HUES64 (cell line): ENCODE data around the gene CPT1A.
A peak's percentile ranks its signal among the peaks of the same experiment; 100 is the strongest.

Experiments
- H3K27ac ChIP-seq: 2 replicates; pipeline ENCODE4 v1.7.0; 2013; ENCODE audit warnings: low read depth, low read length, inconsistent platforms
- H3K27me3 ChIP-seq: 2 replicates; pipeline ENCODE4 v1.6.1; 2013; ENCODE audit warnings: mild to moderate bottlenecking, low read length; ENCODE audit not compliant: insufficient read depth
- H3K36me3 ChIP-seq: 2 replicates; pipeline ENCODE4 v1.6.1; 2013; ENCODE audit warnings: mild to moderate bottlenecking, low read length; ENCODE audit not compliant: insufficient read depth
- H3K4me1 ChIP-seq: 2 replicates; pipeline ENCODE4 v1.6.1; 2013; ENCODE audit warnings: mild to moderate bottlenecking, low read length, moderate library complexity; ENCODE audit not compliant: insufficient read depth
- H3K4me3 ChIP-seq: 2 replicates; pipeline ENCODE4 v1.5.1; 2013; ENCODE audit warnings: mild to moderate bottlenecking, low read length, moderate library complexity
- H3K9ac ChIP-seq: 2 replicates; pipeline ENCODE4 v1.6.1; 2013; ENCODE audit warnings: mild to moderate bottlenecking, low read depth, low read length
- H3K9me3 ChIP-seq: 2 replicates; pipeline ENCODE4 v1.6.1; 2013; ENCODE audit warnings: low read depth, low read length; ENCODE audit not compliant: insufficient read depth
- WGBS: fragments of 150-250, 120-280 bp; methylation state at CpG from one replicate; pipeline ENCODE4 v1.1.7; 2013; ENCODE audit warnings: missing lambda C conversion rate; 5-methylcytosine and 5-hydroxymethylcytosine counted together

CPT1A gene

DNA sequence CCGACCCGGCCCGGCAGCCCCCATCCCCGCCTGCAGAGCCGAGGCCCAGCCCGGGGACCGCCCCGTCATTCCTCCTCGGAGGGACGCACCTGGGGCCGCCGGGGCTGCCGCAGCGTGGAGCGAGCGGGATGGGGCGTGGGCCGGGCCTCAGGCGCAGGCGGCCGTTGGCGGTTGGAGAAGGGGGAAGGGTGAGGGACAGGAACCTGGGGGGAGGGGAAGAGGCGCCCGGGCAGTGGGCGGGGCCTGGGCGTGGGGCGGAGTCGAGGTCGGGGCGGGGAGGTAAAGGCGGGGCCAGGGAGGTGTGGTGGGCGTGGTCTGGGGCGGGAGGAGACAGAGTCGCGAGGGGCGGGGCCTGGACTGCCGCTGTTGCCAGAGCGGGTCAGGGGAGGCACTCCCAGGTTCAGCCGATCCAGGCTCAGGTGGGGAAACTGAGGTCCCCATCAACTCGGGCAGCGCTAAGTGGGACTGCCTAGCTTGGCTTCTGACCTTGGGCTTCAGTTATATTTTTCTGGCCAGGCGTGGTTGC, 90.3 kb downstream of the CPT1A start, which contains the start of gene TESMIN:
Gene TESMIN (minus strand): TSS at position 190 of the 526 bp plus-strand sequence. CDS start 860 bp downstream, outside the sequence.
- H3K27me3 ChIP-seq = no peaks in the 10 kb centered on the region
- H3K4me1 ChIP-seq = peaks cover 28% of the 10 kb centered on the region
- H3K4me3 ChIP-seq = peak within 1 kb of the TSS; percentile 60
- 3% methylated on average over 42 of the region's 42 CpGs for WGBS
- peak within 1 kb of the TSS; percentile 90 for H3K9ac ChIP-seq
- H3K27ac ChIP-seq = peak within 1 kb of the TSS; percentile 79
- H3K9me3 ChIP-seq = no peaks in the 10 kb centered on the region
- H3K36me3 ChIP-seq = peaks cover 9% of the 10 kb centered on the region

GRCh38 chr11:68751004-68751325, 90.8 kb downstream of the CPT1A start:
- WGBS = 4% methylated on average over 19 of the region's 22 CpGs
- peak overlapping the region; percentile 79; the same call in 1 of the 2 replicates for H3K27ac ChIP-seq
- H3K4me1 ChIP-seq = peaks cover 28% of the 10 kb centered on the region

GRCh38 chr11:68750195-68751003, 91.3 kb downstream of the CPT1A start:
- H3K36me3 ChIP-seq = peaks cover 19% of the 10 kb centered on the region
- peaks cover 28% of the 10 kb centered on the region for H3K4me1 ChIP-seq
- H3K9ac ChIP-seq = peak overlapping the region; percentile 90
- no peaks in the 10 kb centered on the region for H3K9me3 ChIP-seq
- peak overlapping the region; percentile 60 for H3K4me3 ChIP-seq
- H3K27me3 ChIP-seq = no peaks in the 10 kb centered on the region
- peak overlapping the region; percentile 46 for H3K27ac ChIP-seq
- 15% methylated on average over 75 of the region's 76 CpGs for WGBS

More at GRCh38 chr11:68751004-68751325, 90.8 kb downstream of the CPT1A start:
- Histone ChIP-seq H3K9ac (peak overlapping the region; percentile 73), H3K36me3 (peaks cover 13% of the 10 kb centered on the region), H3K4me3 (peak overlapping the region; percentile 51), H3K27me3 (no peaks in the 10 kb centered on the region), H3K9me3 (no peaks in the 10 kb centered on the region)

DNA sequence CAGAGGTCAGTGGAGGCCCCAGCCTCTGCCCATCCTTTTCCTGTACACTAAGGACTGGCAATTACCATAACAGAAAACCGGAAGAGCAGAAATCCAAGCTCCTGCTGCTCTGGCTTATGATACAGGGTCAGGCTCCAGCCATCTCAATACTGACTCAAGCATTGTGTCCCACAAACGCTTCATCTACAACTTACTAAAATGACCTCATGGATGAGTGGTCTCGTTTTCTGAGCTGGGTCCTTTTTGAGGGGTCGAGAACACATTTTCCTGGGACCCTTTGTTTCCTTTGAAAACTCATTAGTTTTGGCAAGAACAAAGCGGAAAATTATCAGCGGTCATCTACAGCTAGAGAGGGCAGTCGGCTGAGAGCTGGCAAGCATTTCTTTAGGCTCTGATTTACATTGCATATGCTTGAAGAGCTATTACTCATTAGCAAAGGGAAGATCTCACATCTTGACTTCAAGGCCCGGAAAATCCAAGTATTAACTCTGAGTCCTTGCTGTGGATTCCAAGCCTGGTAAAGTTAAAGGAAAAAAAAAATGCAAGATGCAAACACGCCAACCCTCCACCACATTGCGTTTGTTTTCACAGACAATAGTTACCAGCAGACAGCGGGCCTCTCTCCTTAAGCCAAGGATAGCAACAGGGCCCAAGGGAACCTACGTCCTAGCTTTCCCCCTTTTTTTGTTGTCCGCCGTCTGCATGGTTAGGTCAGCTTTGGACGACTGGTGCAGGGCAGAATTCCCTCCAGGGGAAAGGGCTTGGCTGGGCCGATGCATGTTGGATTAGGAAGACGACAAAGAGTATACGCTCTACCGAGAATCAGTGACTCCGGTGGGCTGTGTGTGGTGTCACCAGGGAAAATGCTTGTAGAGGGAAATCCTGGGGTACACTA, 92.2 kb downstream of the CPT1A start:
- H3K9ac ChIP-seq = peak overlapping the region; percentile 90
- 28% methylated on average over 20 of the region's 20 CpGs for WGBS
- H3K9me3 ChIP-seq = no peaks in the 10 kb centered on the region
- H3K4me1 ChIP-seq = peaks cover 28% of the 10 kb centered on the region
- H3K27me3 ChIP-seq = no peaks in the 10 kb centered on the region
- peaks cover 28% of the 10 kb centered on the region for H3K36me3 ChIP-seq
- H3K27ac ChIP-seq = peak overlapping the region; percentile 46
- peak overlapping the region; percentile 60 for H3K4me3 ChIP-seq

- Histone ChIP-seq H3K4me3 (no peak overlapping the region), H3K27ac (no peak overlapping the region), H3K27me3 (no peaks in the 10 kb centered on the region), H3K9me3 (no peaks in the 10 kb centered on the region), H3K36me3 (peaks cover 42% of the 10 kb centered on the region), H3K4me1 (peaks cover 28% of the 10 kb centered on the region), H3K9ac (no peak overlapping the region)
- 64% methylated on average over 2 of the region's 2 CpGs for WGBS
Observed at GRCh38 chr11:68748061-68748460, 93.7 kb downstream of the CPT1A start.

DNA sequence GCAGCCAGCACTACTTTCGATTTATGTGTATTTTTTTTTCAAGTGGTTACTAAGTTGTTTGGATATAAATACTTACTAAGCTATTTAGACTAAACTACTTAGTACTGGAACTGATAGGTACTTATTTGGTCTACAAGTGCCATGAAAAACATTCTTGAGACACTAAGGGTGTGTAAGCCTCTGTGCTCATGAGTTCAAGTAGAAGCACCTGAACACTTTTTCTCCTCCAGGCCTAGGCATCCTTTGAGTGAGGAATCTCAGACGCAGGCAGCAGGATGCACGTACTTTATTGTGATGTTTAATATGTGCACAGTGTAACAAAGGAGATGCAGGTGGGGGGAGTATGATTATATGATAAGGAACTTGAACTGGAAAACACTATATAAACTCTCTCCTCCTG, 98.2 kb downstream of the CPT1A start:
- Histone ChIP-seq H3K9me3 (no peaks in the 10 kb centered on the region), H3K36me3 (peaks cover 62% of the 10 kb centered on the region), H3K9ac (no peak overlapping the region), H3K4me1 (peaks cover 25% of the 10 kb centered on the region), H3K4me3 (no peak overlapping the region), H3K27me3 (no peaks in the 10 kb centered on the region), H3K27ac (no peak overlapping the region)
- WGBS = 92% methylated on average over 2 of the region's 3 CpGs

GRCh38 chr11:68741463-68741862, 100.3 kb downstream of the CPT1A start:
- Histone ChIP-seq H3K9me3 (no peaks in the 10 kb centered on the region), H3K4me3 (no peak overlapping the region), H3K4me1 (peaks cover 10% of the 10 kb centered on the region; the same call in 1 of the 2 replicates), H3K27me3 (no peaks in the 10 kb centered on the region), H3K36me3 (peaks cover 69% of the 10 kb centered on the region), H3K9ac (no peak overlapping the region), H3K27ac (no peak overlapping the region)
- WGBS = 70% methylated on average over 6 of the region's 7 CpGs

DNA sequence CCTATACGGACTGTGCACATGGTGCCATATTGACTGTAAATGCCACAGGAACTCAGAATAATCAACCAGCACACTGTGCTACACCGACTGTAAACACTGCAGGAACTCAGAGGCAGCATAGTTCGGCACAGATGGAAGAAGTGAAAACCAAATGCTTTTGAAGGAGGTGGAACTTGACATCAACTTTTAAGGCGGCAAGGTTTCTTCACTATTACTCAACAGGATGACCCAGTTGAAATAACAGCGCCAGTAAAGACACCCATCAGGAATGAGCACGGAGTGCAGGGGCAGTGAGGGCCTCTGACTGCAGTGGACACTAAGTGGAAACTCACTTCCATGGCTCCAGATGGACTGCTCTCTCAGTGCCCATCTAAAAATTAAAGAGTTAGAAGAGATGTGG, 106.1 kb downstream of the CPT1A start:
- no peaks in the 10 kb centered on the region for H3K27me3 ChIP-seq
- no peak overlapping the region for H3K4me3 ChIP-seq
- H3K27ac ChIP-seq = no peak overlapping the region
- no peaks in the 10 kb centered on the region for H3K4me1 ChIP-seq
- 94% methylated on average over 6 of the region's 6 CpGs for WGBS
- no peaks in the 10 kb centered on the region for H3K9me3 ChIP-seq
- H3K9ac ChIP-seq = no peak overlapping the region
- peaks cover 24% of the 10 kb centered on the region; the same call in 1 of the 2 replicates for H3K36me3 ChIP-seq

DNA sequence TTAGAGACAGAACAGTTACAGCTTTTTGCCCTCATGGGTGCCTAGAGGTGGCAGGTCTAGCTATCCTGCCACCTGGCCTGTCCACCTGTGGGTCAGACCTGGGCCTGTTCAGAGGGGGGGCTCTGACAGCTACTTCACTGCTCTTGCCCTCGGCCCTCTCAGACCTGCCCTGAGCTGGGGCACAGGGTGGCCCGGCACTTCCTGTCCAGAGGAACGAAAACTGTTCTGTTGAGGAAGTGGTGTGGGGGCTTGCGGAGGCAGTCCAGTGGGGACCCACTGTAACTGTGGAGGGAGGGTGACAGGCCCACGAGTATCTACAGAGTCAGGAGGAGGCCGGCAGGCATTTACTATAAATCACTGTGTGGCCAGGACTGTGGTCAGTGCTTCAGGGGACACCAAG, 106.6 kb downstream of the CPT1A start:
- Histone ChIP-seq H3K9ac (no peak overlapping the region), H3K4me3 (no peak overlapping the region), H3K27me3 (no peaks in the 10 kb centered on the region), H3K4me1 (no peaks in the 10 kb centered on the region), H3K9me3 (no peaks in the 10 kb centered on the region), H3K36me3 (peaks cover 22% of the 10 kb centered on the region; the same call in 1 of the 2 replicates), H3K27ac (no peak overlapping the region)
- 95% methylated on average over 6 of the region's 6 CpGs for WGBS

- no peaks in the 10 kb centered on the region for H3K4me1 ChIP-seq
- no peak overlapping the region for H3K27ac ChIP-seq
- WGBS = 95% methylated on average over 7 of the region's 7 CpGs
- H3K4me3 ChIP-seq = no peak overlapping the region
- peaks cover 22% of the 10 kb centered on the region; the same call in 1 of the 2 replicates for H3K36me3 ChIP-seq
- H3K9ac ChIP-seq = no peak overlapping the region
- no peaks in the 10 kb centered on the region for H3K9me3 ChIP-seq
- no peaks in the 10 kb centered on the region for H3K27me3 ChIP-seq
Observed at GRCh38 chr11:68734111-68734510, 107.6 kb downstream of the CPT1A start.

DNA sequence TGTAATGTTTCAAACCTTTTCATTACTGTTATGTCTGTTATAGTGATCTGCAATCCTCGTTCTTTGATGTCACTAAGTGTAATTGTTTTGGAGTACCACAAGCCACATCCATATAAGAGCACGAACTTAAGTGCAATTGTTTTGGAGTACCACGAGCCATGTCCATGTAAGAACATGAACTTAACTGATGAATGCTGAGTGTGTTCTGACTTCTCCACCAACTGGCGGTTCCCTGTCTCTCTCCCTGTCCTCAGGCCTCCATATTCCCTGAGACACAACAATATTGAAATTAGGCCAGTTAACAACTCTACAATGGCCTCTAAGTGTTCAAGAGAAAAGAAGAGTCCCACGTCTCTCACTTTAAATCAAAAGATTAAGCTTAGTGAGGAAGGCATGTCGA, 113.9 kb downstream of the CPT1A start:
- H3K27me3 ChIP-seq = no peaks in the 10 kb centered on the region
- H3K4me3 ChIP-seq = no peak overlapping the region
- WGBS = 84% methylated on average over 6 of the region's 6 CpGs
- no peaks in the 10 kb centered on the region for H3K36me3 ChIP-seq
- H3K27ac ChIP-seq = no peak overlapping the region
- no peaks in the 10 kb centered on the region for H3K4me1 ChIP-seq
- no peaks in the 10 kb centered on the region for H3K9me3 ChIP-seq
- H3K9ac ChIP-seq = no peak overlapping the region
